SK-N-MC (cell line): Measurements from ENCODE around the gene EXOC3.

Experiments used
- EZH2 ChIP-seq: fragments of 200-600 bp; sonication (generic); IDR thresholded peaks from one replicate; pipeline ENCODE4 v1.6.1; 2017; ENCODE audit warnings: antibody characterized with exemption
- POLR2AphosphoS5 ChIP-seq: IDR thresholded peaks from 2 replicates; pipeline ENCODE4 v1.6.1; 2012; ENCODE audit warnings: mild to moderate bottlenecking, low read depth, low read length, borderline replicate concordance

DNA sequence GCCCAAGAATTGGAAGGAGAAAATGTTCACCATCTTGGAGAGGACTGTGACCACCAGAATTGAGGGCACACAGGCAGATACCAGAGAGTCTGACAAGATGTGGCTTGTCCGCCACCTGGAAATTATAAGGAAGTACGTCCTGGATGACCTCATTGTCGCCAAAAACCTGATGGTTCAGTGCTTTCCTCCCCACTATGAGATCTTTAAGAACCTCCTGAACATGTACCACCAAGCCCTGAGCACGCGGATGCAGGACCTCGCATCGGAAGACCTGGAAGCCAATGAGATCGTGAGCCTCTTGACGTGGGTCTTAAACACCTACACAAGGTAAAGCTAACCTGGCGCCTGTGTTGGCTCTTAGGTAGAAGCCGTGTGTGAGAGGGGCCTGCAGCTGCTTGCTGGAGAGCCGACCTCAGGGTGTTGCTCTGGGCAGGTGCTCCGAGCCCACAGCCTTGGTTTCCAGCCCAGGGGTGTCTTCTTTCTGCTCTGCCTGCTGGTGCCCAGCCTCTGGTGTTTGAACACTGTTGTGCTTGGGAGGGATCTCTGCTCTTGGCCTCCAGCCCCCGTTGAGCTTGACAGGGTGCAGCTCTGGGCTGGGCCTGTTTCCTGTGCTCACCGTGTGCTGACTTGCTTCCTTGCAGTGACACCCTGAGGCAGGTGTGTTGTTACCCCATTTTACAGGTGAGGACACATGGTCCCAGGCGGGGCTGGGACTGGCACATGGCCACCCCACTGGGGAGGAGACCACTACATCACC, 10.9 kb downstream of the EXOC3 start:
- TF ChIP-seq POLR2AphosphoS5, result no peak
- TF ChIP-seq EZH2, result no peak
